ENCODE data around the gene BCDIN3D. TPM values are rescaled to one million over a fixed set of nuclear protein-coding genes. Genes with fewer than 3 reads are reported as not detected.

Gene BCDIN3D
- polyA plus RNA-seq, 1 of the 3 experiments (the other 2 are of a cell fraction): 2.3 TPM

DNA sequence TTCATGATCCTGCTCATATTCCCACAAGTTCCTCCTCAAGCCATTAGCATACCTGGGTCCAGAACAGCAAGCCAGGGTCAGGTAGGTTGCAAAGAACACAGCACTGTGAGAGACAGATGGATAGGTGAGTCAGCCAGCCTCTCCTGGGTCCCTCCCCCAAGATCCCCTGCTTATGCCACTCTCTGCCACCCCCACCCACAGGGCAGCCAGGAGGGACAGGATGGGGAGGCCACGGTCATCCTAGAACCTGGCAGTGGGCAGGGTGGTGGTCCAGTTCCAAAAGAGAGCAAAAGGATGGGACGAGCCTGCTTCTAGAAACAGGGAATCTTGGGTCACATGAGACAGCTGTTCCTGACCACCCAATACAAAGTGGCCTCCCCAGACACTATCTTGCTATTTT is 48.1 kb upstream of the BCDIN3D start:
- no peak overlapping the region for H3K27ac ChIP-seq (ENCODE audit: low read depth in 2 of 2, low read length in 1 of 2)
- WGBS (ENCODE audit: low lambda C conversion rate): 88% methylated on average over 2 of the region's 2 CpGs
- no peak overlapping the region for H3K9ac ChIP-seq
- no peaks in the 10 kb centered on the region for H3K9me3 ChIP-seq
- no peaks in the 10 kb centered on the region for H3K27me3 ChIP-seq (ENCODE audit: insufficient read depth)
- no peak for TF ChIP-seq SIN3A (IDR thresholded peaks at IDR 0.05; ENCODE audit: borderline replicate concordance, low read depth, low read length)
- no peak for TF ChIP-seq GABPA (IDR thresholded peaks at IDR 0.05; ENCODE audit: low read depth)
- no peak for TF ChIP-seq CHD2 (IDR thresholded peaks at IDR 0.05; ENCODE audit: low read length, partially characterized antibody)
- TF ChIP-seq RFX5 (IDR thresholded peaks at IDR 0.05; ENCODE audit: low read length): no peak
- no peak for TF ChIP-seq RXRA (IDR thresholded peaks at IDR 0.05; ENCODE audit: borderline replicate concordance, low read depth)
- POLR2A ChIA-PET: interaction anchor here (1.2 kb wide), 1 partner anchor 9 kb away, joined by 3 read pairs; no protein-coding TSS in a partner anchor
- CTCF ChIA-PET: interaction anchor here (1.1 to 1.5 kb wide), 2 partner anchors 21 to 150 kb away, joined by 3 to 10 read pairs; partner anchors contain the start of gene TMBIM6
- no peaks in the 10 kb centered on the region for H3K36me3 ChIP-seq (replicated peaks in 1 of 2; ENCODE audit: control insufficient read depth in 1 of 2, insufficient read depth in 2 of 2, low read length in 1 of 2)
- no peak overlapping the region for H3K4me2 ChIP-seq
- H2AFZ ChIP-seq (ENCODE audit: low read depth): no peak overlapping the region
- H3K79me2 ChIP-seq (ENCODE audit: insufficient read depth): no peaks in the 10 kb centered on the region
- peaks cover 5 to 28% of the 10 kb centered on the region in 2 experiments; a peak in 1 of 4 replicates for H3K4me1 ChIP-seq (ENCODE audit: control insufficient read depth in 1 of 2, insufficient read depth in 2 of 2, low read depth in 1 of 2, low read length in 1 of 2)
- H4K20me1 ChIP-seq (ENCODE audit: insufficient read depth): no peaks in the 10 kb centered on the region
- no peaks in the 10 kb centered on the region for H3F3A ChIP-seq (replicated peaks; ENCODE audit: insufficient read depth)
- H3K4me3 ChIP-seq (ENCODE audit: low read depth in 2 of 2, low read length in 1 of 2): no peak overlapping the region
- H3K9me2 ChIP-seq: no peaks in the 10 kb centered on the region
- DNase-seq: no peak

DNA sequence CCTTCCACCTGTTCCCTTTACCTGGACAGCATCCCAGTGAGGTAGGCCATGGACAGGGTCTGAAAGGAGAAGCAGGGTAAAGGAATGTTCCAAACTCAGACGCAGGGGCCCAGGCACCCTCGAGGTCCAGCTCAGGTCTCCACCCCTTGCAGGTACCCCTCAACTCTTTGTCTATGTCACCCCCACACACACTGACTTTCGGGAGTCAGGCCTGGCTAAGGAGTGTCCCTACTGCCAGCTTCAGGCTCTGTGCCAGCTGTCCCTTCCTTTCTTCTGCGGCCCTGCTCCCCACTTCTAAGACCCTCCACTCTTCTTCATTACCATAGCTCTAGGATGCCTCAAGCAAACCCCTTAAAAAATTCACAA is 47.2 kb upstream of the BCDIN3D start:
- 66% methylated on average over 4 of the region's 4 CpGs for WGBS (ENCODE audit: low lambda C conversion rate)
- POLR2A ChIA-PET: no interaction called here
- CTCF ChIA-PET: interaction anchor here (1.0 to 2.4 kb wide), 3 partner anchors 55 to 185 kb away, joined by 3 to 8 read pairs (median 8); no protein-coding TSS in a partner anchor

More for the DNA sequence above, 47.2 kb upstream of the BCDIN3D start:
- Histone ChIP-seq H3K9ac (no peak overlapping the region), H3K79me2 (ENCODE audit: insufficient read depth) (no peaks in the 10 kb centered on the region), H3K9me2 (no peaks in the 10 kb centered on the region), H3K4me1 (ENCODE audit: control insufficient read depth in 1 of 2, insufficient read depth in 2 of 2, low read depth in 1 of 2, low read length in 1 of 2) (peaks cover 5 to 28% of the 10 kb centered on the region in 2 experiments; a peak in 1 of 4 replicates), H3K36me3 (replicated peaks in 1 of 2; ENCODE audit: control insufficient read depth in 1 of 2, insufficient read depth in 2 of 2, low read length in 1 of 2) (no peaks in the 10 kb centered on the region), H3K27ac (ENCODE audit: low read depth in 2 of 2, low read length in 1 of 2) (no peak overlapping the region), H3K9me3 (no peaks in the 10 kb centered on the region), H3K4me3 (ENCODE audit: low read depth in 2 of 2, low read length in 1 of 2) (no peak overlapping the region), H4K20me1 (ENCODE audit: insufficient read depth) (no peaks in the 10 kb centered on the region), H2AFZ (ENCODE audit: low read depth) (no peak overlapping the region), H3K27me3 (ENCODE audit: insufficient read depth) (no peaks in the 10 kb centered on the region), H3K4me2 (no peak overlapping the region), H3F3A (replicated peaks; ENCODE audit: insufficient read depth) (no peaks in the 10 kb centered on the region)
- no peak for TF ChIP-seq NFIC (IDR thresholded peaks at IDR 0.05; ENCODE audit: borderline replicate concordance)
- TF ChIP-seq EP300 (IDR thresholded peaks at IDR 0.05; ENCODE audit: borderline replicate concordance in 1 of 2, low read depth in 1 of 2, low read length in 1 of 2): no peak
- TF ChIP-seq SIN3A (IDR thresholded peaks at IDR 0.05; ENCODE audit: borderline replicate concordance, low read depth, low read length): no peak
- no peak for TF ChIP-seq TAF1 (IDR thresholded peaks at IDR 0.05; ENCODE audit: borderline replicate concordance, low read depth, low read length)
- TF ChIP-seq, protein P1, sequence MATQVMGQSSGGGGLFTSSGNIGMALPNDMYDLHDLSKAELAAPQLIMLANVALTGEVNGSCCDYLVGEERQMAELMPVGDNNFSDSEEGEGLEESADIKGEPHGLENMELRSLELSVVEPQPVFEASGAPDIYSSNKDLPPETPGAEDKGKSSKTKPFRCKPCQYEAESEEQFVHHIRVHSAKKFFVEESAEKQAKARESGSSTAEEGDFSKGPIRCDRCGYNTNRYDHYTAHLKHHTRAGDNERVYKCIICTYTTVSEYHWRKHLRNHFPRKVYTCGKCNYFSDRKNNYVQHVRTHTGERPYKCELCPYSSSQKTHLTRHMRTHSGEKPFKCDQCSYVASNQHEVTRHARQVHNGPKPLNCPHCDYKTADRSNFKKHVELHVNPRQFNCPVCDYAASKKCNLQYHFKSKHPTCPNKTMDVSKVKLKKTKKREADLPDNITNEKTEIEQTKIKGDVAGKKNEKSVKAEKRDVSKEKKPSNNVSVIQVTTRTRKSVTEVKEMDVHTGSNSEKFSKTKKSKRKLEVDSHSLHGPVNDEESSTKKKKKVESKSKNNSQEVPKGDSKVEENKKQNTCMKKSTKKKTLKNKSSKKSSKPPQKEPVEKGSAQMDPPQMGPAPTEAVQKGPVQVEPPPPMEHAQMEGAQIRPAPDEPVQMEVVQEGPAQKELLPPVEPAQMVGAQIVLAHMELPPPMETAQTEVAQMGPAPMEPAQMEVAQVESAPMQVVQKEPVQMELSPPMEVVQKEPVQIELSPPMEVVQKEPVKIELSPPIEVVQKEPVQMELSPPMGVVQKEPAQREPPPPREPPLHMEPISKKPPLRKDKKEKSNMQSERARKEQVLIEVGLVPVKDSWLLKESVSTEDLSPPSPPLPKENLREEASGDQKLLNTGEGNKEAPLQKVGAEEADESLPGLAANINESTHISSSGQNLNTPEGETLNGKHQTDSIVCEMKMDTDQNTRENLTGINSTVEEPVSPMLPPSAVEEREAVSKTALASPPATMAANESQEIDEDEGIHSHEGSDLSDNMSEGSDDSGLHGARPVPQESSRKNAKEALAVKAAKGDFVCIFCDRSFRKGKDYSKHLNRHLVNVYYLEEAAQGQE (IDR thresholded peaks at IDR 0.05; ENCODE audit: low read depth, low read length): no peak
- no peak for TF ChIP-seq RAD21 (IDR thresholded peaks at IDR 0.05; ENCODE audit: low read length)
- TF ChIP-seq EZH2phosphoT487 (IDR thresholded peaks at IDR 0.05; ENCODE audit: borderline replicate concordance, low read depth): no peak
- TF ChIP-seq RXRA (IDR thresholded peaks at IDR 0.05; ENCODE audit: borderline replicate concordance, low read depth): no peak
- no peak for TF ChIP-seq SMC3 (IDR thresholded peaks at IDR 0.05; ENCODE audit: low read depth, low read length)
- TF ChIP-seq, protein P2, sequence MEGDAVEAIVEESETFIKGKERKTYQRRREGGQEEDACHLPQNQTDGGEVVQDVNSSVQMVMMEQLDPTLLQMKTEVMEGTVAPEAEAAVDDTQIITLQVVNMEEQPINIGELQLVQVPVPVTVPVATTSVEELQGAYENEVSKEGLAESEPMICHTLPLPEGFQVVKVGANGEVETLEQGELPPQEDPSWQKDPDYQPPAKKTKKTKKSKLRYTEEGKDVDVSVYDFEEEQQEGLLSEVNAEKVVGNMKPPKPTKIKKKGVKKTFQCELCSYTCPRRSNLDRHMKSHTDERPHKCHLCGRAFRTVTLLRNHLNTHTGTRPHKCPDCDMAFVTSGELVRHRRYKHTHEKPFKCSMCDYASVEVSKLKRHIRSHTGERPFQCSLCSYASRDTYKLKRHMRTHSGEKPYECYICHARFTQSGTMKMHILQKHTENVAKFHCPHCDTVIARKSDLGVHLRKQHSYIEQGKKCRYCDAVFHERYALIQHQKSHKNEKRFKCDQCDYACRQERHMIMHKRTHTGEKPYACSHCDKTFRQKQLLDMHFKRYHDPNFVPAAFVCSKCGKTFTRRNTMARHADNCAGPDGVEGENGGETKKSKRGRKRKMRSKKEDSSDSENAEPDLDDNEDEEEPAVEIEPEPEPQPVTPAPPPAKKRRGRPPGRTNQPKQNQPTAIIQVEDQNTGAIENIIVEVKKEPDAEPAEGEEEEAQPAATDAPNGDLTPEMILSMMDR (IDR thresholded peaks at IDR 0.05): no peak
- no peak for TF ChIP-seq ELF1 (IDR thresholded peaks at IDR 0.05)
- TF ChIP-seq NRF1 (IDR thresholded peaks at IDR 0.05; ENCODE audit: low read depth, low read length): no peak
- no peak for TF ChIP-seq RCOR1 (IDR thresholded peaks at IDR 0.05; ENCODE audit: low read length)
- TF ChIP-seq CHD2 (IDR thresholded peaks at IDR 0.05; ENCODE audit: low read length, partially characterized antibody): no peak
- no peak for DNase-seq
